NCI-H510A (cell line): ENCODE data around the gene SLC11A1.

ENCODE experiments used
- DNase-seq: peaks from one replicate; lab custom pipeline; 2025; lab: John Stamatoyannopoulos, UW

The SLC11A1 gene

DNA sequence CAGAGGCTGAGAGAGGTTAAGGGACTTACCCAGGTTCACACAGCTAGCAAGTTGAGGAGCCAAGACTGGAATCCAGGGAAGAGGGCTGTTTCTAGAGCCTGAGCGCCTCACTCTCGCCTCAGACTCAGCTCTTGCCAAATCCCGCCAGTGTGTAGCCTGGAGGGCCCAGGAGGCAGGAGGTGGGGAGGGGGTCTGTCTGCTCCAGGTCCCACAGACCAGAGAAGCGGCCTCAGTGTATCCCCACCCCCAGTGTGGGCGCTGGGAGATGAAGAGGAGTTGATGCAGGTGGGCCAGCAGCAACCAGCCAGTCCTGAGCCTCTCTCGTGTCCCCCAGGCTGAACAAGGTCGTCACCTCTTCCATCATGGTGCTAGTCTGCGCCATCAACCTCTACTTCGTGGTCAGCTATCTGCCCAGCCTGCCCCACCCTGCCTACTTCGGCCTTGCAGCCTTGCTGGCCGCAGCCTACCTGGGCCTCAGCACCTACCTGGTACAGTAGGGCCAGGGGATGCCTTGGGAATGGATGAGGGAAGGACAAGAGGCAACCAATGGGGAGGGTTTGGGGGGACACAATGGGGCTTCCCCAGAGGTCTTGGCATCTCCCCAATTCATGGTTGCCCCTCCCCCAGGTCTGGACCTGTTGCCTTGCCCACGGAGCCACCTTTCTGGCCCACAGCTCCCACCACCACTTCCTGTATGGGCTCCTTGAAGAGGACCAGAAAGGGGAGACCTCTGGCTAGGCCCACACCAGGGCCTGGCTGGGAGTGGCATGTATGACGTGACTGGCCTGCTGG, 12.4 kb downstream of the SLC11A1 start:
- no peak for DNase-seq

DNA sequence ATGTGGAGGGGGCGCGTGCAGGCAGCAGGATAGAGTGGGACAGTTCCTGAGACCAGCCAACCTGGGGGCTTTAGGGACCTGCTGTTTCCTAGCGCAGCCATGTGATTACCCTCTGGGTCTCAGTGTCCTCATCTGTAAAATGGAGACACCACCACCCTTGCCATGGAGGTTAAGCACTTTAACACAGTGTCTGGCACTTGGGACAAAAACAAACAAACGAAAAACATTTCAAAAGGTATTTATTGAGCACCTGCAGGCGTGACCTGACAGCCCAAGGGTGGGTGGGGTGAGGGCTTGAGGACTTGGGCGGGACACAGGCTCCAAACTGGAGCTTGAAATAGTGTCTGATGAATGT, 13.0 kb downstream of the SLC11A1 start:
- DNase-seq = no peak

DNA sequence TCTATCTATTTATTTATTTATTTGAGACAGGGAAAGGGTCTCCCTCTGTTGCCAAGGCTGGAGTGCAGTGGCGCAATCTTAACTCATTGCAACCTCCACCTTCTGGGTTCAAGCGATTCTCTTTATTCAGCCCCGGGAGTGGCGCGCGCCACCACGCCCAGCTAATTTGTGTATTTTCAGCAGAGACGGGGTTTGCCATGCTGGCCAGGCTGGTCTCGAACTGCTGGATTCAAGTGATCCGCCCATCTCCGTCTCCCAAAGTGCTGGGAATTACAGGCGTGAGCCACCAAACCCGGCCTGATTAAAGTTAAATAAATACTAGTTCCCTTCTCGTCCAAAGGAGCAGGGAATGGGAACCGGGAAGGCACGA, 13.4 kb downstream of the SLC11A1 start:
- DNase-seq = no peak

DNA sequence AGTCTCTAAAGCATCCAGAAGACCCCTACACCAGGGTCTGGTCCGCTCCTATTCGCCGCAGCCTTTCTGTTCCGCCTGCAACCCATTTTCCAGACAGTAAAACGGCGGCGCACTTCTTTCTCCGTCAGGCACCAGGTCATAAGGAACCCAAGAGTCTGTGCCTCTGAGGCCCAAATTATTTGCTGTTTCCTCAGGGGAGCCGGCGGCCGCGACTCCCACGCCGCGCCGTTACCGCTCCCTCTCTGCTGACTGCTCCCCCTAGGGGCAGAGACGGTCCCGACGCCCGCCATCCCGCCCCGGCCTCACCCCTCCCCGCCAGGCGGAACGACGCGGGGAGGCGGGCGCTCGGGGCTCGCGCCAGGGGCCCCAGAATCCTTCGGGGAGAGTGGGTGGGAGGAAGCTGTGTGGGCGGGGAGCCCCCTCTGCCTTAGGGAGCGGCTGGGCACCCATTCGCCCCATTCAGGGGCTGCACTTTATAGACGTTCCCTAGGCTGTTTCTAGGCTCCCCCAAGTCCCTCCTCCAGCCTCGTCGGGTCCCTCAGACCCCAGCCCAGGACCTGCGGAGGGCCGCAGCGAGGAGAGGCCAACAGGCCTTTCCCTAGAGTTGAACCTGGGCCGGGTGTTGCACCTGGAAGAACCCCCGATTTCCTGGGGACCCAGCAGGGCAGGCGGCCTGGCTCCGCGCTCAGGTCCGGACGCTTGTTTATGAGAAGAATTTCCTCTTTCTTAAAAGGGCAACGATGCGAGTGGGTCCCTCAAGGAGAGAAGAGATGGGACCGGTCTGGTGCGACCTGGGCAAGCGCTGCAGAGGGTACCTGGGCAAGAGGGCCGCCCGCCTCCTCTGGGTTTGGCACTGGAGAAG, 14.0 kb downstream of the SLC11A1 start:
- DNase-seq = peak; percentile 92

DNA sequence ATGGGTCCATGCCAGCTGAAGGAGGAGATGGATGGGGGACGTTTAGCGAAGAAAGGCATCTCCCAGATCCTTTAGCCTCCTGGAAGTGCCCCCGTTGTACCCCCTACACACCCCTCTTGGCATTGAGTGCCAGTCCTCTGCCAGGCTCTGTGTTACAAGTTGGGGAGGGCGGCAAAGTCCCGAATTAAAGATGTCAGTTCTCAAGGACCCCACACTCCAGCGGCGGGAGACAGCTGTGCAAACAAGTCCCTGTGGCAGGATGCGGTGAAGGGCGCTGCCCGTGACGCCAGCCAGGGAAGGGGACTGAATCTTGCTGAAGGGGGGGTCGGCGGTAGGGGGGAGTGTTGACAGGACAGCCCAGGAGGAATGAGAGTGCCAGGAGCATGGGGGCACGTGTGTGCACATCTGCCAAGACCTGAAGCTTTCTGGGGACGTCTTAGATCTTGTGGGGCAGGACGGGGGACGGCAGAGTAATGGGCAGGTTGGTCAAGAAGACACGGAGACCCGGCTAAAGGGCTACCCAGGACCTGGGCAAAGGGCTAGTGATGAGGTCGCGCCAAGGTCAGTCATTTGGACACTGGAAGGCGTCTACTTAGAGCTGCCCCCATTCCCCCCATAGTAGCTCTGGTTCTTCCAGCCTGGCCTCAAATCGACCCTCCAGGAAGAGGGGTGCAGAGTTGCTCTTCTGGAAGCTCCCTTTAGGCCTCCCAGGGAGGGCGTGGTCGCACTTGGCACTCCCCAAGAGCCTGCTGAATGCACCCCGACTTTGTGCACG, 14.8 kb downstream of the SLC11A1 start:
- DNase-seq = peak; percentile 95

DNA sequence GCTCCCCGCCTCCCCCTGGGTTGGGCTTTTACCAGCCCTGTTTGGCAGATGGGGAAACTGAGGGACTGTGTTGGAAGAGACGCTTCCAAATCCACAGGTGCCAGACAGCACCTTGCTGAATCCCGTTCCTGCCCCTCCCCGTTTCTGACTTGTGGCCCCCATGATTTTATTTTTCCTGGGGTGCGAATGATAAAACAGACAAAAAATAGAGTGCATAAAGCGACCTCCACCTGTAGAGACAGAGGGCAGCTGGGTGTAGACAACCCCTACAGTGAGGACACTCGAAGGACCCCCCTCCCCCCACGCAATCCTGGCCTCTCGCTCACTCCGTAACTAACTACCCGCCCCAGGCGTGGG, 15.4 kb downstream of the SLC11A1 start:
- DNase-seq = no peak

DNA sequence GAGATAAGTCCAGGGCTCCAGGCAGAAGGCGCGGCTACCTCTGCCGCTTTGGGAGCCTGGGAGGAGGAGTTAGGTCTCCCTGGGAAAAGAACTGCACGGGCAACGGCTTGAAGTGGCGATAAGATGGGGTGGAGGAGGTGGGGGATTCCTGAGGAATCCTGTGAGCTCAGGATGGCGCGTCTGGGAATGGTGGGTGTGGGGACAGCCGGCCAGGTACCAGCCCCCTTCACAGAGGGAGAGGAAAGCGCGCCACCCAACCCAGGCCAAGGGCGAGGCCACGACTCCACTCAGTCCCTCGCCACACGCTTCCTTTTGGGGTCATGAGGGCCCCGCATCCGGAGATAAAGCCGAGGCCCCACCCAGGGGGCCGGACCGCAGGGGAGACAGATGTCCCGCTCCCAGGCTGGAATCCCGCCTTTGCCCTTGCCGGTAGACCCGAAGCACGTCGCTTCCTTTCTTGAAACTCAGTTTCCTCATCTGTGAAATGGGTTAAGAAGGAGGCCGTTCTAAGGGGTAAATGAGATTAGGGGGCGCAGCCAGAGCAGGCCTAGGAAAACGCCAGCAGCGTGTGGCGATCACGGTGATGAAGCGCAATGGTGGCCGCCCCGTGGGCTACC, 15.9 kb downstream of the SLC11A1 start:
- DNase-seq = peak; percentile 80

DNA sequence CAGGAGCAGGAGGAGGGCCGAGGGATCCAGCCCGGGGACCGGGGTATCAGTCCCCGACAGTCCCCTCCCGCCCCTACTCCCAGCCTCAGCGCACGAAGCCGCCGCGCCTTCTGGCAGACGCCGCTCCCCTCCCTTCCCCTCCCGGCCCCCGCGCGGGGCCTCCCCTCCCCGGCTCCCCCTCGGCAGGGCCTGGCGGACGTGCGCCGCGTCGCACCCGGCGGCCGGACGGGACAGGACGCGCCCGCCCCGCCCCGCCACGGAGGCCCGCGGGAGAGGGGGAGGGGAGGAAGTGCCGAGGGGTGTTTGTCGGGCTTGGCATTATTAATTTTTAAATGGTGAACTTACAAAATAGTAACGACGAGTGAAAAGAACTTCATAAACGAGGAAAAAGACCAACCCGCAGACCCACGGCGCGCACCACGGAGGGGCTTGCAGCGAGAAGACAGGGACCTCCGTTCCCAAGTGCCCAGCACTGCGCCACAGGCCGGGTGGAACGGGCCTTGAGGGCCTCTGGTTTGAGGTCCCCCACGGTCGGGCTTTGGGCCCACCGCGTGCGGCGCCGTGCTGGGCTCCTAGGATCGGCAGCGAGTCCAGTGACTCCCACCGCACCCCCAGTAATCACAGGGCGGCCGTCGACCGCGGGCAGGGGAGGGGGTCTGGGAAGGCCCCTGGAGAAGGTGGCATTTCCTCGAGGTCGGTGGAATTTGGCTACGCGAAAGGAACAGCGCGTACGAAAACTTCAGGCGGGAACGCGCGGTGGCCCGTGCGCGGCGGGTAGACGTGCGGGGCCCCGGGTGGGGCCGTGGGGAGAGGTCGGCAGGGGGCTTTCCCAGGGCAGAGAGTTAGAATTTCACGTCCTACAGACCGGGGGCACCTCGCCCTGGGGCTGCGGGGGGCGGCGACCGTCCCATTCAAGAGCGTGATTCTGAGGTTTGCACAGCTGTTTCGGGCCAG, 16.6 kb downstream of the SLC11A1 start:
- DNase-seq = peak; percentile 72

DNA sequence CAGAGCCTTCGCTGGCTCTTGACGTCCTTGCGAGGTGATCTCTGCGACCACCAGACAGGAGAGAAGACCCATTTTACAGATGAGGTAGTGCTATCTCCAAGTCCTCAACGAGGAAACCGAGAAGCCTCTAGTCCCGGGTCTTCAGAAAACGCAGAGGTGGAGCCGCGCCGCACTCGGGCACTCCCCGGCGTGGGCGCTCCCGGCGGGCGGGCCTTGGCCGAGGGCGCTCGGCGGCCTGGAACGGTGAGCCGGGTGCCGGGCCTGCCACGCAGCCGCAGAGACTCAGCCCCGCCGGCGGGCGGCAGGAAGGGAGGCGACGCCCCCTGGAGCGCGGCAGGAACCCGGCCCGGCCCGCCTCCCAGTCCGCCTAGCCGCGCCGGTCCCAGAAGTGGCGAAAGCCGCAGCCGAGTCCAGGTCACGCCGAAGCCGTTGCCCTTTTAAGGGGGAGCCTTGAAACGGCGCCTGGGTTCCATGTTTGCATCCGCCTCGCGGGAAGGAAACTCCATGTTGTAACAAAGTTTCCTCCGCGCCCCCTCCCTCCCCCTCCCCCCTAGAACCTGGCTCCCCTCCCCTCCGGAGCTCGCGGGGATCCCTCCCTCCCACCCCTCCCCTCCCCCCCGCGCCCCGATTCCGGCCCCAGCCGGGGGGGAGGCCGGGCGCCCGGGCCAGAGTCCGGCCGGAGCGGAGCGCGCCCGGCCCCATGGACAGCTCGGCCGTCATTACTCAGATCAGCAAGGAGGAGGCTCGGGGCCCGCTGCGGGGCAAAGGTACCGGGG, 17.5 kb downstream of the SLC11A1 start, which contains the start of gene CTDSP1:
Gene CTDSP1 (plus strand): TSS at position 478 of the 776 bp plus-strand sequence. CDS start 223 bp downstream, at position 701.
- DNase-seq = peak; percentile 92

DNA sequence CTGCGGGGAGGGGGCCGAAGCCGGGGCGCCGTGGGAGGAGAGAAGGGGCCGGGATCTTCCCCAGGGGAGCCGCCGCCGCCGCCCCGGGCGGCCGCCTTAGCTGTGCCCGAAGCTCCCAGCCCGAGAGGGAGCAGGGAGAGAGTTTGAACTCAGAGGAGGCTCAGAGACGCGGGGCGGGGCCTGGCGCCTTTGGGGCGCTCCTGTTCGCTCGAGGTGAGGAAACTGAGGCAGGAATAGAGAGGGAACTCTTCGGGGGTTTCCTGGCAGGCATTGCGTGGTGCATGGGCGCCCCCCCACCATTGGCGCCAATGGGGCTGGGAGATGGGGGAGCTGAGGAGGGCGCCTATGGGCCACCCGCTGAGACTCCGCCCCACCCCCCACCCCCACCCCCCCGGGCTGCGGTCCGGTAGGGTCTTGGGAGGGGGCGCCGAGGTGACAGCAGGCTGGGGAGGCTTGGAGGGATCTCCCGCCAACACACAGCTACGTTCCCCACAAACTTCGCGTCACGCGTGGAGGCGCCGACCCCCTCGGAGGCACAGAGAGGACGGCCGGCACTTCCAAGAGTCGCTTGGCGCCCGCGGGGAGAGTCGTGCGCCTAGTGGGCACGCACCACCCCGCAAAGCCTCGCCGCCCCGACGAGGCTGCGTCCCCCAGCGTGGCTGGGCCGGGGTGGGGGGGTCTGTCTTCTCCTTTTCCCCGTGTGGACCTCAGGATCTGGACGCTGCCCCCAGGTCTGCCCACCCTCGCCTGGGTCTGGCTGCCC, 18.3 kb downstream of the SLC11A1 start:
- DNase-seq = no peak

DNA sequence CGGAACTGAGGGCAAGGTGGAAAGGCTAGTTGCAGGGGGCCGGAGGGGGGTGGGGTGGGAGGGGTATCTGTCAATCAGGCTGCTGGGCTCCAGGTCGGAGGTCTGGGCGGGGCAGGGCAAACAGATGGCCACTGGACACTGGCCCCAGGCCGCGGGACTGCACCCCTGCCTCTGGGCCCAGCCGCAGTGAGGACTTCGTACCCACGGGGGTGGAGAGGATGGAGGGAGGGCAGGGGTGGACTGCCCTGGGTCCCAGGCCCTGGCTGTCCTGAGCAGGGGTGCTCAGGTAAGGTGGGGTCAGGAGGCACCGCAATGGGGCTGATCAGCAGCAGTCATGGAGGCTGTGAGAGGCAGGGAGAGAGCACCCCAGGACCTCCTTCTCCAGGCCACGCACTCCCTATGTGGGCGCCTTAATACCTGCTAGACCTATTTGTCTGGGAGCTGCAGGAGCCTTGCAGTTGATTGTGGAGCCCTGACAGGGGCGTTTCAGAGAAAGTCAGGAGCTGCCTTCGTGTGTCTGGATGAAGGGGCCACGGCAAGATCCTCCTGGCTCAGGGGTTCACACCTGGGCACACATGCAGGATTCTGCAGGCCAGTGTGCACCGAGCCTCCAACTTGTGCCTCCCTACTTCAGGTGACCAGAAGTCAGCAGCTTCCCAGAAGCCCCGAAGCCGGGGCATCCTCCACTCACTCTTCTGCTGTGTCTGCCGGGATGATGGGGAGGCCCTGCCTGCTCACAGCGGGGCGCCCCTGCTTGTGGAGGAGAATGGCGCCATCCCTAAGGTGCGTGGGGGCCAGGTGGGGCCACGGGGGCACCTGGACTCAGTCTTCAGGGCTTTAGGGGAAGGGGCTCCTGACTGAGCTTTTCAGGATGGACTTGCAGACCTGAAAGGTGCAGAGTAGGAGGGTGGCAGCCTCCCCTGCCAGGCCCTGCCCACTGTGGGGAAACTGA, 19.1 kb downstream of the SLC11A1 start:
- no peak for DNase-seq

DNA sequence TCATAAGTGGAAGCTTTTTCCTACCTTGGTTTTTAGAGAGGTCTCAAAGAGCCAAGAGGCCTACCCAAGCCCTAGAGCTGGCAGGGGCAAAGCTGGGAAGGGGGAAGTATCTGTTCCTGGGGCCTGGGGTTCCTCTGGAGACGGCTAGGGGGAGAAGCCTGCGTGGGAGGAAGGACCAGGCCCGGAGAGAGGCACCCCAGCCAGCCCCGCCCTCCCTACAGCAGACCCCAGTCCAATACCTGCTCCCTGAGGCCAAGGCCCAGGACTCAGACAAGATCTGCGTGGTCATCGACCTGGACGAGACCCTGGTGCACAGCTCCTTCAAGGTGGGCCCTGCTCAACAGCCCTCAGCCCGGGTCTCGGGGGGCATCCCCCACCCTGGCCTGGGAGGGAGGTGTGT, 19.8 kb downstream of the SLC11A1 start:
- no peak for DNase-seq

DNA sequence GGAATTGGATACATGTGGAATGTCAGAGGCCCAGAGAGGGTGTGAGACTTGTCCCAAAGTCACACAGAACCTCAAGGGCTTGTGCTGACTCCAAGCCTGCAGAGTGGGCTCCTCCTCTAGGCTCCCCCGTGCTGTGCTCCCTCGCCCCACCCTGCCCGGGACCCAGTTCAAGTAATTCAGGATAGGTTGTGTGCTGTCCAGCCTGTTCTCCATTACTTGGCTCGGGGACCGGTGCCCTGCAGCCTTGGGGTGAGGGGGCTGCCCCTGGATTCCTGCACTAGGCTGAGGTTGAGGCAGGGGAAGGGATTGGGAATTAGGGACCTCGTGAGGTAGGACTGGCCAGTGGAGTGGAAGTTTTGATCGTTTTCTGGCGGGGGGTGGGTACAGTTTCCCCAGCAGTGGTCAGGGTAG, 20.4 kb downstream of the SLC11A1 start:
- DNase-seq = no peak

DNA sequence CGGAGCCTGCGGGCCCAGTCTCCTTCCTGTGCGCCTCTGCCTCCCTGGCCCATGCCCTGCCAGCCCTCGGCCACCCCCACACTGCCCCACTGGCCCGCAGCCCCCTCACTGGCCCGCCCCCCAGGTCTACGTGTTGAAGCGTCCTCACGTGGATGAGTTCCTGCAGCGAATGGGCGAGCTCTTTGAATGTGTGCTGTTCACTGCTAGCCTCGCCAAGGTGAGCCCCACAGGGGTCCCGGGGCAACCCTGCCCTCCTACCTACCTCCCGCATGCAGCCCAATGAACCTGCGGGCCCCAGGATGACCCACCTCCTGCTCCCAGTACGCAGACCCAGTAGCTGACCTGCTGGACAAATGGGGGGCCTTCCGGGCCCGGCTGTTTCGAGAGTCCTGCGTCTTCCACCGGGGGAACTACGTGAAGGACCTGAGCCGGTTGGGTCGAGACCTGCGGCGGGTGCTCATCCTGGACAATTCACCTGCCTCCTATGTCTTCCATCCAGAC, 20.9 kb downstream of the SLC11A1 start:
- DNase-seq = no peak

DNA sequence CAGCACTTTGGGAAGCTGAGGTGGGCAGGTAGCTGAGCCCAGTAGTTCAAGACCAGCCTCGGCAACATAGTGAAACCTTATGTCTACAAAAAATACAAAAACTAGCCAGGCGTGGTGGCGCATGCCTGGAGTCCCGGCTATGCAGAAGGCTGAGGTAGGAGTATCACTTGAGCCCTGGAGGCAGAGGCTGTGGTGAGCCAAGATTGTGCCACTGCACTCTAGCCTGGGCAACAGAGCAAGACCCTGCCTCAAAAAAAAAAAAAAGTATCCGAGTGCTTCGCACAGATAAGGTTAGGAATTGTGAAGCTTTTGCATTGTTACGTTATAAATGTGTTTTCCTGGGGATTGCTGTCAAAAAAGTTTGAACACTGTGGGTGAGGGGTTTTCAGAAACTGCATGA, 21.7 kb downstream of the SLC11A1 start:
- DNase-seq = no peak

DNA sequence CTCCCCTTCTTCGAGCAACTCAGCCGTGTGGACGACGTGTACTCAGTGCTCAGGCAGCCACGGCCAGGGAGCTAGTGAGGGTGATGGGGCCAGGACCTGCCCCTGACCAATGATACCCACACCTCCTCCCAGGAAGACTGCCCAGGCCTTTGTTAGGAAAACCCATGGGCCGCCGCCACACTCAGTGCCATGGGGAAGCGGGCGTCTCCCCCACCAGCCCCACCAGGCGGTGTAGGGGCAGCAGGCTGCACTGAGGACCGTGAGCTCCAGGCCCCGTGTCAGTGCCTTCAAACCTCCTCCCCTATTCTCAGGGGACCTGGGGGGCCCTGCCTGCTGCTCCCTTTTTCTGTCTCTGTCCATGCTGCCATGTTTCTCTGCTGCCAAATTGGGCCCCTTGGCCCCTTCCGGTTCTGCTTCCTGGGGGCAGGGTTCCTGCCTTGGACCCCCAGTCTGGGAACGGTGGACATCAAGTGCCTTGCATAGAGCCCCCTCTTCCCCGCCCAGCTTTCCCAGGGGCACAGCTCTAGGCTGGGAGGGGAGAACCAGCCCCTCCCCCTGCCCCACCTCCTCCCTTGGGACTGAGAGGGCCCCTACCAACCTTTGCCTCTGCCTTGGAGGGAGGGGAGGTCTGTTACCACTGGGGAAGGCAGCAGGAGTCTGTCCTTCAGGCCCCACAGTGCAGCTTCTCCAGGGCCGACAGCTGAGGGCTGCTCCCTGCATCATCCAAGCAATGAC, 22.4 kb downstream of the SLC11A1 start:
- DNase-seq = no peak

DNA sequence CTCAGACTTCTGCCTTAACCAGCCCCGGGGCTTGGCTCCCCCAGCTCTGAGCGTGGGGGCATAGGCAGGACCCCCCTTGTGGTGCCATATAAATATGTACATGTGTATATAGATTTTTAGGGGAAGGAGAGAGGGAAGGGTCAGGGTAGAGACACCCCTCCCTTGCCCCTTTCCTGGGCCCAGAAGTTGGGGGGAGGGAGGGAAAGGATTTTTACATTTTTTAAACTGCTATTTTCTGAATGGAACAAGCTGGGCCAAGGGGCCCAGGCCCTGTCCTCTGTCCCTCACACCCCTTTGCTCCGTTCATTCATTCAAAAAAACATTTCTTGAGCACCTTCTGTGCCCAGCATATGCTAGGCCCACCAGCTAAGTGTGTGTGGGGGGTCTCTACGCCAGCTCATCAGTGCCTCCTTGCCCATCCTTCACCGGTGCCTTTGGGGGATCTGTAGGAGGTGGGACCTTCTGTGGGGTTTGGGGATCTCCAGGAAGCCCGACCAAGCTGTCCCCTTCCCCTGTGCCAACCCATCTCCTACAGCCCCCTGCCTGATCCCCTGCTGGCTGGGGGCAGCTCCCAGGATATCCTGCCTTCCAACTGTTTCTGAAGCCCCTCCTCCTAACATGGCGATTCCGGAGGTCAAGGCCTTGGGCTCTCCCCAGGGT, 23.1 kb downstream of the SLC11A1 start:
- DNase-seq = no peak
